Gastroesophageal sphincter (tissue), 4 donors: ENCODE results near the gene KCNMA1. TPM values are rescaled to one million over a fixed set of nuclear protein-coding genes. Genes with fewer than 3 reads are reported as not detected.

Experiments
- ATAC-seq: fragments of 150-250 bp; one replicate; pipeline ENCODE4 v1.9.1; 2016; ENCODE audit warnings: mild to moderate bottlenecking, moderate library complexity
- H3K27ac ChIP-seq, 4 donors: fragments of 200-600 bp; sonication (generic) in 3 of 4; 1 replicate in 3 of 4; 2 replicates in 1 of 4; pipeline ENCODE4 v1.5.1; 2016 to 2019
- H3K27me3 ChIP-seq: fragments of 200-600 bp; sonication (generic); one replicate; pipeline ENCODE4 v1.5.1; 2019
- H3K36me3 ChIP-seq, 2 donors: fragments of 200-600 bp; sonication (generic); one replicate each; pipeline ENCODE4 v1.5.1; 2019; ENCODE audit warnings: control low read depth in 1 of 2
- H3K4me1 ChIP-seq, 3 donors: fragments of 200-600 bp; sonication (generic); 1 replicate in 2 of 3; 2 replicates in 1 of 3; pipeline ENCODE4 v1.5.1; 2016 to 2019; ENCODE audit warnings: control low read depth in 2 of 3
- H3K4me3 ChIP-seq, 2 donors: fragments of 200-600 bp; sonication (generic); one replicate each; pipeline ENCODE4 v1.5.1; 2019; ENCODE audit warnings: mild to moderate bottlenecking in 1 of 2, moderate library complexity in 1 of 2
- H3K9me3 ChIP-seq, 3 donors: fragments of 200-600 bp; sonication (generic); one replicate each; pipeline ENCODE4 v1.5.1; 2017 to 2019; ENCODE audit warnings: control low read depth in 2 of 3
- CTCF ChIP-seq, 4 experiments: fragments of 200-600 bp in 2 of 4; fragments of 450-650 bp in 2 of 4; sonication (generic) in 1 of 4; IDR thresholded peaks; one replicate each; pipeline ENCODE4 v1.5.1; 2017 to 2019; ENCODE audit warnings: antibody characterized with exemption in 4 of 4, mild to moderate bottlenecking in 2 of 4, moderate library complexity in 2 of 4
- EP300 ChIP-seq: sonication (generic); formaldehyde crosslinking; IDR thresholded peaks from one replicate; pipeline ENCODE4 v1.6.1; 2017; ENCODE audit warnings: antibody characterized with exemption, mild to moderate bottlenecking
- POLR2A ChIP-seq, 2 donors: fragments of 450-650 bp; IDR thresholded peaks; one replicate each; pipeline ENCODE4 v1.6.1; 2017; ENCODE audit warnings: antibody characterized with exemption in 2 of 2, mild to moderate bottlenecking in 2 of 2, moderate library complexity in 1 of 2
- POLR2AphosphoS5 ChIP-seq: sonication (generic); formaldehyde crosslinking; IDR thresholded peaks from one replicate; pipeline ENCODE4 v1.6.1; 2017; ENCODE audit warnings: antibody characterized with exemption
- WGBS, 2 donors: methylation state at CpG; one replicate each; pipeline ENCODE4 v1.1.5; 2018; ENCODE audit warnings: low coverage in 1 of 2; 5-methylcytosine and 5-hydroxymethylcytosine counted together
- total RNA-seq, 4 donors: library from RNA; depleted of rRNA; stranded (reverse); fragments of >200 nt; gene quantifications; one replicate each; pipeline ENCODE4 v1.1.0, GENCODE V29; 2016

KCNMA1 gene
- total RNA-seq, 4 donors from 2014 or later: 168 to 389 (median 323) TPM

- no peak for TF ChIP-seq POLR2A (IDR thresholded peaks at IDR 0.05)
- TF ChIP-seq CTCF (IDR thresholded peaks at IDR 0.05): no peak
- TF ChIP-seq EP300: no peak
- no peak for TF ChIP-seq POLR2AphosphoS5
Measured at GRCh38 chr10:77640167-77640566, 2.6 kb upstream of the KCNMA1 start.

GRCh38 chr10:77639756-77640155, 2.1 kb upstream of the KCNMA1 start:
- 74 to 92% methylated on average over 2 to 3 of the region's 3 CpGs for WGBS, 2 donors
- H3K4me1 ChIP-seq: peaks cover 2 to 54% (median 22%) of the 10 kb centered on the region in 3 donors
- H3K27me3 ChIP-seq: peaks cover 35% of the 10 kb centered on the region
- no peak for ATAC-seq
- H3K4me3 ChIP-seq: no peak overlapping the region
- H3K27ac ChIP-seq: peak overlapping the region in 3 of 4 donors; percentile 91 to 95 (median 92)
- TF ChIP-seq CTCF (IDR thresholded peaks at IDR 0.05): no peak
- no peaks in the 10 kb centered on the region for H3K36me3 ChIP-seq
- H3K9me3 ChIP-seq: no peaks in the 10 kb centered on the region

More at GRCh38 chr10:77640167-77640566, 2.6 kb upstream of the KCNMA1 start:
- H3K36me3 ChIP-seq: no peaks in the 10 kb centered on the region
- 50 to 85% methylated on average over 1 to 3 of the region's 3 CpGs for WGBS, 2 donors
- no peaks in the 10 kb centered on the region for H3K9me3 ChIP-seq
- H3K27me3 ChIP-seq: peaks cover 35% of the 10 kb centered on the region
- H3K27ac ChIP-seq: peak overlapping the region in 3 of 4 donors; percentile 91 to 95 (median 92)
- no peak for ATAC-seq
- H3K4me1 ChIP-seq: peaks cover 2 to 53% (median 22%) of the 10 kb centered on the region in 3 donors
- H3K4me3 ChIP-seq: no peak overlapping the region

- H3K27me3 ChIP-seq: peaks cover 35% of the 10 kb centered on the region
- peak; percentile 56 to 60 for TF ChIP-seq POLR2A (IDR thresholded peaks at IDR 0.05)
- TF ChIP-seq CTCF (IDR thresholded peaks at IDR 0.05): peak in 1 of 4 experiments; percentile 41
- TF ChIP-seq EP300: no peak
- peak; percentile 58 for TF ChIP-seq POLR2AphosphoS5
- H3K4me1 ChIP-seq: peaks cover 2 to 67% (median 22%) of the 10 kb centered on the region in 3 donors
- no peaks in the 10 kb centered on the region for H3K36me3 ChIP-seq
- H3K4me3 ChIP-seq: peak overlapping the region; percentile 54 to 81
- ATAC-seq: peak; percentile 59
- H3K27ac ChIP-seq: peak overlapping the region; percentile 56 to 95 (median 92)
- H3K9me3 ChIP-seq: no peaks in the 10 kb centered on the region
- 4 to 30% methylated on average over 2 to 5 of the region's 56 CpGs for WGBS, 2 donors
Measured at GRCh38 chr10:77638321-77639101, 903 bp upstream of the KCNMA1 start.

GRCh38 chr10:77636967-77637531, 559 bp downstream of the KCNMA1 start:
- Histone ChIP-seq H3K36me3 (no peaks in the 10 kb centered on the region), H3K27ac (peak overlapping the region; percentile 65 to 95 (median 92)), H3K27me3 (peaks cover 35% of the 10 kb centered on the region), H3K4me3 (peak overlapping the region; percentile 81), H3K4me1 (peaks cover 2 to 80% (median 26%) of the 10 kb centered on the region in 3 donors), H3K9me3 (no peaks in the 10 kb centered on the region)
- TF ChIP-seq POLR2A (IDR thresholded peaks at IDR 0.05) (no peak), EP300 (no peak), CTCF (IDR thresholded peaks at IDR 0.05) (no peak), POLR2AphosphoS5 (no peak)
- no peak for ATAC-seq
- WGBS, 2 donors: 1 to 2% methylated on average over 7 to 9 of the region's 53 CpGs
